Mesodermal cell (in vitro differentiated cells): ENCODE measurements around the gene CYS1.
"Not testable (repeated sequence)": the region's sequence is repeated elsewhere in the genome, so short reads cannot be mapped to it uniquely, and the experiment has no call there.

ENCODE experiments used
- H3K27ac ChIP-seq: 2 replicates; pipeline ENCODE4 v1.7.0; 2013; ENCODE audit warnings: mild to moderate bottlenecking, low read depth, low read length, moderate library complexity; ENCODE audit not compliant: severe bottlenecking
- H3K36me3 ChIP-seq: 2 replicates; pipeline ENCODE4 v1.7.1; 2013; ENCODE audit warnings: mild to moderate bottlenecking, low read length, moderate library complexity; ENCODE audit not compliant: control insufficient read depth, insufficient read depth
- H3K4me1 ChIP-seq: one replicate; pipeline ENCODE4 v1.7.1; 2013; ENCODE audit warnings: mild to moderate bottlenecking, low read length; ENCODE audit not compliant: insufficient read depth, control insufficient read depth, poor library complexity, severe bottlenecking
- H3K4me3 ChIP-seq: 2 replicates; pipeline ENCODE4 v1.7.0; 2013; ENCODE audit warnings: low read length, control low read depth, mild to moderate bottlenecking; ENCODE audit not compliant: insufficient read depth, poor library complexity, severe bottlenecking; ENCODE audit errors: extremely low read depth
- H3K9me3 ChIP-seq: 2 replicates; pipeline ENCODE4 v1.7.1; 2013; ENCODE audit warnings: mild to moderate bottlenecking, low read length, moderate library complexity; ENCODE audit not compliant: control insufficient read depth
- WGBS, 2 experiments: methylation state at CpG; one replicate each; pipeline ENCODE4 v1.1.5; 2013; ENCODE audit warnings: missing lambda C conversion rate in 2 of 2; ENCODE audit not compliant: insufficient coverage in 2 of 2; 5-methylcytosine and 5-hydroxymethylcytosine counted together

The CYS1 gene

GRCh38 chr2:10010861-10011605 lies 69.2 kb downstream of the CYS1 start:
- not testable (repeated sequence) for H3K4me3 ChIP-seq, H3K9me3 ChIP-seq, H3K4me1 ChIP-seq, H3K27ac ChIP-seq, H3K36me3 ChIP-seq
- 95 to 96% methylated on average over 47 to 51 of the region's 52 CpGs for WGBS, 2 experiments

- WGBS, 2 experiments: 92 to 95% methylated on average over 27 to 32 of the region's 36 CpGs
- H3K4me1 ChIP-seq: peaks cover 8% of the 10 kb centered on the region
- H3K9me3 ChIP-seq: no peaks in the 10 kb centered on the region
- no peaks in the 10 kb centered on the region for H3K36me3 ChIP-seq
- H3K4me3 ChIP-seq: no peak overlapping the region
- no peak overlapping the region for H3K27ac ChIP-seq
These were observed 70.1 kb downstream of the CYS1 start for GRCh38 chr2:10009811-10010781.

- Histone ChIP-seq H3K27ac (no peak overlapping the region), H3K4me3 (no peak overlapping the region), H3K9me3 (no peaks in the 10 kb centered on the region), H3K4me1 (peaks cover 8% of the 10 kb centered on the region), H3K36me3 (no peaks in the 10 kb centered on the region)
- WGBS, 2 experiments: 91 to 96% methylated on average over 17 to 18 of the region's 19 CpGs
These were observed 70.9 kb downstream of the CYS1 start for GRCh38 chr2:10009271-10009810.

GRCh38 chr2:10008809-10009176 lies 71.4 kb downstream of the CYS1 start:
- H3K27ac ChIP-seq: no peak overlapping the region
- no peak overlapping the region for H3K4me3 ChIP-seq
- WGBS, 2 experiments: 87 to 94% methylated on average over 7 to 9 of the region's 9 CpGs
- no peaks in the 10 kb centered on the region for H3K9me3 ChIP-seq
- H3K4me1 ChIP-seq: peaks cover 8% of the 10 kb centered on the region
- no peaks in the 10 kb centered on the region for H3K36me3 ChIP-seq

- WGBS, 2 experiments: 86 to 88% methylated on average over 19 to 20 of the region's 22 CpGs
- Histone ChIP-seq H3K9me3 (no peaks in the 10 kb centered on the region), H3K36me3 (no peaks in the 10 kb centered on the region), H3K4me3 (no peak overlapping the region), H3K27ac (no peak overlapping the region), H3K4me1 (peaks cover 8% of the 10 kb centered on the region)
These were observed 72.0 kb downstream of the CYS1 start for GRCh38 chr2:10007921-10008808.

- H3K36me3 ChIP-seq: no peaks in the 10 kb centered on the region
- H3K27ac ChIP-seq: no peak overlapping the region
- H3K4me1 ChIP-seq: peaks cover 8% of the 10 kb centered on the region
- 83 to 96% methylated on average over 6 of the region's 9 CpGs for WGBS, 2 experiments
- no peak overlapping the region for H3K4me3 ChIP-seq
- H3K9me3 ChIP-seq: no peaks in the 10 kb centered on the region
These were observed 72.8 kb downstream of the CYS1 start for GRCh38 chr2:10007435-10007834.
